HT1080 (cell line): ENCODE data around the gene OOEP. TPM values are rescaled to one million over a fixed set of nuclear protein-coding genes. Genes with fewer than 3 reads are reported as not detected.

Experiments
- DNase-seq: peaks from one replicate; pipeline ENCODE4 v3.0.0-alpha.2; 2015; ENCODE audit warnings: low read depth
- total RNA-seq: library from RNA; depleted of rRNA; stranded (reverse); fragments of >200 nt; shearing (Covaris generic); gene quantifications from 2 replicates; pipeline ENCODE4 v1.2.3, GENCODE V29; 2014

Gene OOEP
- total RNA-seq, 1 experiment from 2014 or later: not detected

DNA sequence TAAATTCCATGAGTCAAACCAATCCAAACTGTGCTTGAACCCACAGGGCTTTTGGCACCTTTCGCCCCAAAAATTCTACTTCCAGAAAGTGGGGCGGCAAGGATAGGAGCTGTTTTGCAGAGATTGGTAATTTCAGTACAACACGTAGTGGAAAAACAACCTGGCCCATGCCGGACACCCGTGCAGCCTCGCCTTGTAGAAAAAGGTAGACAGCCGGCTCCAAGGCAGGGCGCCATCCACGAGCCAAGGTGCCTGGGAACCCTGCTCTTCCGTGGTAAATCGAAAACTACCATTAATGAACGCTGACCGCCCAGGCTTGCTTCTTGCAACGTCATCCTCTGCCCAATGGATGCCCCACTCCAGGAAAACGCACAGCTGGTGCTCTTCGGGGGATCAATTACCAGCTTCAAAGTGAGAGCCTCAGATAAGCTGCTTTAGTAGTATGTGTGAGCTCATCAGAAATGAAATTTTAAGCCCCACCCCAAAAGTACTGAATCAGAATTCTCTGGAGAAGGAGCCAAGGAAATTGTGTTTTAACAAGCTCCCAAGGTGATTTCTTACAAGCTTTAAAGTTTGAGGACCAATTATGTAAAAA lies 1.8 kb downstream of the OOEP start:
- DNase-seq: no peak

DNA sequence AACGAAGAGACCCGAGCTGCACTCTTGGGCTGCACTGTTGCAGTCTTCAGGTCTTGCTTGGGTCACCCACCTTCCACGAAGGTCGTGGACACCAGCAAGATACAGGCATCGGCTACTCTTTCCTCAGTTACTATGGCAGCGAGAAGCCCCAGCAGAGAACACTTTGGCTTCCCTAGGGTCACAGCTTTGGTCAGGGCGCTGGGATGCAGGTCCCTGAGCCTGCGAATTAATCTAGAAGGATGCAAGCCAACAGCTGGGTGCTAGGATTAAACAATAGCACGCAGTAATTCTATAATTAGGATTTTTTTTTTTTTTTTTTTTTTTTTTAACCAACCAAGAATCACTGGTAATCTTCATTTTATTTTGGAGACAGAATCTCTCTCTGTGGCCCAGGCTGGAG lies 5.1 kb downstream of the OOEP start:
- no peak for DNase-seq

DNA sequence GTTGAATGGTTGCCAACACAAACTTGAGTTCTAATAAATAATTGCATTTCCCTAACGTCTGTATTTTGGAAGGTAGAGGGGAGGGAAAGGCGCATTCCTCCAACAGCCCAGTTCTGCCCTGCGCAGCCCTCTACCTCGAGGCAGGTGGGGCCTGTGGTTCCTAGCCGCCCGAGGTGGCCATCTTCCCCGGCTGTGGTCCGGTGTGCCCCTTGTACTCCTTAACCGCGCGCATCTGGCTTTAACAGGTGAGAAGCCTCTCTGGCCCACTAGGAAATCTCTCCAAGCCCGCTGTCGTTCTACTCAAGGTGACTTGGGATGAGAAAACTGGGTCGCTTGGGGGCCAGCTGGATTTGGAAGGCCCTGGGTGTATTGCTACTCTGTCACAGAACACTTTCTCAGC lies 5.6 kb downstream of the OOEP start:
- DNase-seq: no peak

- DNase-seq: no peak
Measured at GRCh38 chr6:73363537-73363875, 6.2 kb downstream of the OOEP start.

DNA sequence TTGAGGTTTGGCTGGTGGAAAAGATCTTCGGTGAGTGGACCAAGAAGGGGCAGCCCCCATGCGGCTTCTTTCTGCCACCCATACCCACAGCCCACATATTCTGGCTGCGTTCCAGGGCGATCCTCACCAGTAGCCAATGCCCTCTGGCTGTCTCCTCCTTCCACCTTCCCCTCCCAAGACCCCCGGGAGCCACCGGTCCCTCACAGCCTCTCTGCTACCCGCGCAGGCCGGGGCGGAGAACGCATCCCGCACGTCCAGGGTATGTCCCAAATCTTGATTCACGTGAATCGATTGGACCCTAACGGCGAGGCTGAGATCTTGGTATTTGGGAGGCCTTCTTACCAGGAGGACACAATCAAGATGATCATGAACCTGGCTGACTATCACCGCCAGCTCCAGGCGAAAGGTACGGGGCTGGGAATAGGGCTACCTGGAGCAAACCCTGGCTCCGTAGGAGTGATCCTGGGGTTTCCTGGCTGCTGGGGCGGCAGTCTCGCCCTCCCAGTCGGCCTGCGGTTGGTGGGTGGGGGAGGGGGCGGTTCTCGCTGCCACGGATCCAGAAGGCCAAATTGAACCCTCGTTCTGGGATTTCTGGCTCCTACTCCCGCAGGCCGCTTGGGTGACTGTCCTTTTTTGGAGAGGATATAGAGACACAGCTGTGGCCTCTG lies 6.7 kb downstream of the OOEP start:
- no peak for DNase-seq

GRCh38 chr6:73362358-73362757 lies 7.3 kb downstream of the OOEP start, which contains the start of gene KHDC3L:
Gene KHDC3L (plus strand): TSS chr6:73362658. CDS start chr6:73362730, 72 bp downstream.
- no peak for DNase-seq

DNA sequence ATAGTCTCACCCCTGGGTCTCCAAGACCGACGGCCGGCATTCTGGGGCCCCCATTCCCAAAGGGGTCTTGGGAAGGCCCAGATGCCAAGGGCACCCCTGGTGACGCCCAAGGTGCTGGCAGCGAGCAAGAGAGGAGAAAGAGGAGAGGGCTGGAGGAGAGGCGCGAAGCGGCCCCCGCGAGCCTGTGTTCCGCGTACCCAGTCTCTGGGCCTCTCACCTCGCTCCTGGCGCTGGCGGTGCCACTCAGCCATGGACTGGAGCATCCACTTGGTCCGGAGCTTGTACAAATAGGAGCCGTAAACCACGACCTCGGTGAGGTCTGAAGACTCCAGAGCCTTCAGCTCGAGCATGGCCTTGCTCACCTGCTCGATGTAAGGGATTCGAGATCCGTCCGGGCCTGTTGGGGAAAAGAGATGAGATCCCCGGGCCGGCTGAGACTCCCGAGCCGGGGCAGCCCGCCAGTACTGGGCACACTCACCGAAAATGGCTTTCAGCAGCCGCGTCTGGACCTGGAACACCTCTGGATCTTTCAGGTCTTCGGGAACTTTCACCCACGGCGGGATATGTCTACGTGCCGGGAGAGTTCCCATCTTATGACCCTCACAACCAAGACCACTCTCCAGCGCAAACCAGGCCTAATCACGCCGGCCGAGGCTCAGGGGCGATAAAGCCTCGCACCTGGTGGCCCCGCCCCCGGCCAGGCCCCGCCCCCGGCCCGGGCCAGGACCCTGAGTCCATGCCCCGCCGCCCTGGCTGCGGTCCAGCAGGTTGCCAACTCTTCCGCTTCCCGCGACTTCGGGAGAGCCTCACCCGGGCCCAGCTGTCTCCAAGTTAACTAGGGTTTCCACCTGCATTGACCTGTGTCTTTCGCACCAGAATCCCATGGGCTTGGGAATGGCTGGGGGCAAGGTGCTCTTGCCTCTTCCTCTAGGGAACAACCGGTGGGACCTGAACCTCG lies 15.8 kb downstream of the OOEP start, which contains the start of gene DPPA5:
DPPA5 (minus strand) TSS at position 641 of the 958 bp plus-strand sequence; CDS start at position 590, 51 bp downstream.
- no peak for DNase-seq

GRCh38 chr6:73349311-73349710 lies 20.4 kb downstream of the OOEP start:
- no peak for DNase-seq

DNA sequence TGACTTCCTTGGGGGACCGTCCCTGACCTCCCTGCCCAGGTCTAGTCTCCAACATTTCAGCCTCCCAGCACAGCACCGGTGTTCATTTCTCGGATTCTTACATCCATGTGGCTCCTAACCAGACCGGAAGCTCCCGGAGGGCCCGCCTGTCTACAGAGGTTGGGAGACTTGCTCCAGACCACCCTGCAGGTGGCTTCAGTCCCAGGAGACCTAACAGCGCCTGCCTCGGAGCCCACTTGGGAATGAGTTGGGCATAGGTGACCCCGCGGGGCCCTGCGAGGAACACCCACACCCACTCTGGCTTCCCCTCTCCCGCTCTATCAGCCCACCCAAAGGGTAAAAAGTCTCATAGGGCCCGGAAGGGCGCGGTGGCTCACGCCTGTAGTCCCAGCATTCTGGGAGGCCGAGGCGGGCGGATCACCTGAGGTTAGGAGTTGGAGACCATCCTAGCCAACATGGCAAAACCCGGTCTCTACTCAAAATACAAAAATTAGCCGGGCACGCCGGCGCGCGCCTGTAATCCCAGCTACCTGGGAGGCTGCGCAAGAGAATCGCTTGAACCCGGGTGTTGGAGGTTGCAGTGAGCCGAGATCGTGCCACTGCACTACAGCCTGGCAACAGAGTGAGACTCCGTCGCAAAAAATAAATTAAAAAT lies 21.0 kb downstream of the OOEP start:
- DNase-seq: no peak

DNA sequence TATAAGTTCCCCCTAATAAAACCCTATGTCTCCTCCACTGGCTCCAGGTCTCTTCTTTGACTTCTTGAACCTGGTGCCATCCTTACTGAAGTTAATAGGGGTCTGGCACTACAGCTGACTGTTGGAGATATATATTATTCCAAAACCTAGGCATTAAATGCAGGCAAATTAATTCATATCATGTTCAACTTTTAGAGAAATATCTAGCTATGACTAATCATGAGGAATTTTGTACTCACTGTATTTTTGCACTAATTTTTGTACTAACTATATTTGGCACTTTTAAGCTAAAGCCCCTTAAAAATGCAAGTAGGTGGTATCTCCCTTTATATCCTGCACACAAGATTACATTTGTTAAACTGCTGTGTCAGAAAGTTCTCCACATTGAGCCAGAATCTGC lies 26.5 kb downstream of the OOEP start:
- DNase-seq: no peak

GRCh38 chr6:73342174-73342573 lies 27.5 kb downstream of the OOEP start:
- DNase-seq: no peak

GRCh38 chr6:73341335-73341734 lies 28.4 kb downstream of the OOEP start:
- DNase-seq: no peak

GRCh38 chr6:73340048-73340447 lies 29.6 kb downstream of the OOEP start:
- peak; percentile 17 for DNase-seq

- peak; percentile 21 for DNase-seq
Measured at GRCh38 chr6:73339340-73339739, 30.4 kb downstream of the OOEP start.

DNA sequence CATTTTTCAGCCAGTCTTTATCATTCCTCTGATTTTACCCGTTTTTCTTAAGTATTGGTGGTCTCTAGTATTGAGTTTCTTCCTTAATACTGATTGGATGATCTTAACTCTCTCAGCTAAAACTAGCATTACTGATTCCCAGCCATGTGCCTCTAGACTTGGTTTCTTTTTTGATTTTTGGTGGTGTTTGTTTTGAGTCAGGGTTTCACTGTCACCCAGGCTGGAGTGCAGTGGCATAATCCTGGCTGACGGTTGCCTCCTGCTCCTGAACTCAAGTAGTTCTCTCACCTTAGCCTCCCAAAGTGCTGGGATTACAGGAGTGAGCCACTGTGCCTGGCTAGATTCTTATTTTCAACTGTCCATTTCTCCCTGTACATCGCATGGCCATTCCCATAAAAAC lies 40.5 kb downstream of the OOEP start:
- no peak for DNase-seq

DNA sequence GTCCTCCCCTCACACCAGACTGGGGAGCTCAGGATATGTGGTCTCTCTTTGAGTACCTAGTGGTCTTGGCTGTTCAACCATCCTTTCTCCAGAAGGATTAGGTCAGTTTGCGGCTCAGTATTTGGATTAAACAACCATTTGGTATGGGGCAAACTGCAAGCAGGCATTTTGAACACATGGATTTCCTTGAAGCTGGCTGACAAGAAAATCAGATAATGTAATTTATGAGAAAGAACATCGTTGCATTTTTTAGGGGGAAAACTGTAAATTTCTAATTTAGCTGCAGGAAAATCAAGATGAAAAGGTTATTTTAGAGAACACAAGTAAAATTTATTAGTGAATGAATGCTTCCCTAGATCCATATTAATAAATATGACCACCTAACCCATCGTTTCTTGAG lies 40.9 kb downstream of the OOEP start:
- no peak for DNase-seq

- DNase-seq: no peak
Measured at GRCh38 chr6:73325656-73326055, 44.0 kb downstream of the OOEP start.

- DNase-seq: no peak
Measured at GRCh38 chr6:73323323-73323722, 46.4 kb downstream of the OOEP start.
